ENCODE results near the gene ANKUB1.

- TF ChIP-seq CTCF (IDR thresholded peaks at IDR 0.05) (no peak), POLR2A (IDR thresholded peaks at IDR 0.05) (no peak), EP300 (IDR thresholded peaks at IDR 0.05) (no peak)
Measured at GRCh38 chr3:149810846-149811245, 18.5 kb upstream of the ANKUB1 start.
